Measurements from ENCODE around the gene TNMD. TPM values are rescaled to one million over a fixed set of nuclear protein-coding genes. Genes with fewer than 3 reads are reported as not detected.

The TNMD gene
- total RNA-seq, 1 experiment from 2014 or later: not detected

- in situ Hi-C loops (cut with HindIII; ENCODE audit: low pct_unique_long_range_greater_than_20kb, low sequenced_read_pairs): no loop called here
Measured at GRCh38 chrX:100586747-100587146, 2.0 kb downstream of the TNMD start.

GRCh38 chrX:100587861-100588260 is 3.1 kb downstream of the TNMD start:
- TF ChIP-seq, protein P1, sequence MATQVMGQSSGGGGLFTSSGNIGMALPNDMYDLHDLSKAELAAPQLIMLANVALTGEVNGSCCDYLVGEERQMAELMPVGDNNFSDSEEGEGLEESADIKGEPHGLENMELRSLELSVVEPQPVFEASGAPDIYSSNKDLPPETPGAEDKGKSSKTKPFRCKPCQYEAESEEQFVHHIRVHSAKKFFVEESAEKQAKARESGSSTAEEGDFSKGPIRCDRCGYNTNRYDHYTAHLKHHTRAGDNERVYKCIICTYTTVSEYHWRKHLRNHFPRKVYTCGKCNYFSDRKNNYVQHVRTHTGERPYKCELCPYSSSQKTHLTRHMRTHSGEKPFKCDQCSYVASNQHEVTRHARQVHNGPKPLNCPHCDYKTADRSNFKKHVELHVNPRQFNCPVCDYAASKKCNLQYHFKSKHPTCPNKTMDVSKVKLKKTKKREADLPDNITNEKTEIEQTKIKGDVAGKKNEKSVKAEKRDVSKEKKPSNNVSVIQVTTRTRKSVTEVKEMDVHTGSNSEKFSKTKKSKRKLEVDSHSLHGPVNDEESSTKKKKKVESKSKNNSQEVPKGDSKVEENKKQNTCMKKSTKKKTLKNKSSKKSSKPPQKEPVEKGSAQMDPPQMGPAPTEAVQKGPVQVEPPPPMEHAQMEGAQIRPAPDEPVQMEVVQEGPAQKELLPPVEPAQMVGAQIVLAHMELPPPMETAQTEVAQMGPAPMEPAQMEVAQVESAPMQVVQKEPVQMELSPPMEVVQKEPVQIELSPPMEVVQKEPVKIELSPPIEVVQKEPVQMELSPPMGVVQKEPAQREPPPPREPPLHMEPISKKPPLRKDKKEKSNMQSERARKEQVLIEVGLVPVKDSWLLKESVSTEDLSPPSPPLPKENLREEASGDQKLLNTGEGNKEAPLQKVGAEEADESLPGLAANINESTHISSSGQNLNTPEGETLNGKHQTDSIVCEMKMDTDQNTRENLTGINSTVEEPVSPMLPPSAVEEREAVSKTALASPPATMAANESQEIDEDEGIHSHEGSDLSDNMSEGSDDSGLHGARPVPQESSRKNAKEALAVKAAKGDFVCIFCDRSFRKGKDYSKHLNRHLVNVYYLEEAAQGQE (IDR thresholded peaks at IDR 0.05; ENCODE audit: insufficient read depth in 1 of 2, low read depth in 2 of 2, low read length in 1 of 2): no peak
- TF ChIP-seq TCF7L2 (IDR thresholded peaks at IDR 0.05; ENCODE audit: low read depth, low read length): no peak
- TF ChIP-seq SIN3A (IDR thresholded peaks at IDR 0.05; ENCODE audit: borderline replicate concordance, insufficient read depth, low read depth, low read length): no peak
- TF ChIP-seq, protein P2, sequence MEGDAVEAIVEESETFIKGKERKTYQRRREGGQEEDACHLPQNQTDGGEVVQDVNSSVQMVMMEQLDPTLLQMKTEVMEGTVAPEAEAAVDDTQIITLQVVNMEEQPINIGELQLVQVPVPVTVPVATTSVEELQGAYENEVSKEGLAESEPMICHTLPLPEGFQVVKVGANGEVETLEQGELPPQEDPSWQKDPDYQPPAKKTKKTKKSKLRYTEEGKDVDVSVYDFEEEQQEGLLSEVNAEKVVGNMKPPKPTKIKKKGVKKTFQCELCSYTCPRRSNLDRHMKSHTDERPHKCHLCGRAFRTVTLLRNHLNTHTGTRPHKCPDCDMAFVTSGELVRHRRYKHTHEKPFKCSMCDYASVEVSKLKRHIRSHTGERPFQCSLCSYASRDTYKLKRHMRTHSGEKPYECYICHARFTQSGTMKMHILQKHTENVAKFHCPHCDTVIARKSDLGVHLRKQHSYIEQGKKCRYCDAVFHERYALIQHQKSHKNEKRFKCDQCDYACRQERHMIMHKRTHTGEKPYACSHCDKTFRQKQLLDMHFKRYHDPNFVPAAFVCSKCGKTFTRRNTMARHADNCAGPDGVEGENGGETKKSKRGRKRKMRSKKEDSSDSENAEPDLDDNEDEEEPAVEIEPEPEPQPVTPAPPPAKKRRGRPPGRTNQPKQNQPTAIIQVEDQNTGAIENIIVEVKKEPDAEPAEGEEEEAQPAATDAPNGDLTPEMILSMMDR (IDR thresholded peaks at IDR 0.05): no peak
- TF ChIP-seq POLR2AphosphoS5 (IDR thresholded peaks at IDR 0.05; ENCODE audit: low read depth, low read length): no peak
- intact Hi-C loops (cut with micrococcal nuclease; ENCODE audit: unreplicated experiment) (no loop called here), in situ Hi-C loops (cut with HindIII; ENCODE audit: low pct_unique_long_range_greater_than_20kb, low sequenced_read_pairs) (no loop called here)
- Histone ChIP-seq H3K9me3 (ENCODE audit: control insufficient read depth, insufficient read depth, low read depth, low read length) (no peaks in the 10 kb centered on the region), H3K4me1 (ENCODE audit: control insufficient read depth, insufficient read depth, low read length) (no peaks in the 10 kb centered on the region), H3K36me3 (ENCODE audit: control insufficient read depth, insufficient read depth, low read length) (no peaks in the 10 kb centered on the region), H3K4me3 (ENCODE audit: low read depth in 2 of 2, low read length in 2 of 2) (no peak overlapping the region), H3K27ac (ENCODE audit: low read length) (no peak overlapping the region), H3K27me3 (ENCODE audit: control insufficient read depth, insufficient read depth, low read length) (no peaks in the 10 kb centered on the region; the same call in 1 of the 2 replicates)
- ChIA-PET POLR2A (no interaction called here), CTCF (no interaction called here)
- BruUV-seq (replicated peaks): no TSS peak
- no peak for DNase-seq (ENCODE audit: low read depth, low spot score)
- no peak for ATAC-seq

More at GRCh38 chrX:100586747-100587146, 2.0 kb downstream of the TNMD start:
- H3K27me3 ChIP-seq (ENCODE audit: control insufficient read depth, insufficient read depth, low read length): no peaks in the 10 kb centered on the region; the same call in 1 of the 2 replicates
- H3K4me3 ChIP-seq (ENCODE audit: low read depth in 2 of 2, low read length in 2 of 2): no peak overlapping the region
- TF ChIP-seq, protein P2 (IDR thresholded peaks at IDR 0.05): no peak
- TF ChIP-seq, protein P1 (IDR thresholded peaks at IDR 0.05; ENCODE audit: insufficient read depth in 1 of 2, low read depth in 2 of 2, low read length in 1 of 2): no peak
- no peak for TF ChIP-seq SIN3A (IDR thresholded peaks at IDR 0.05; ENCODE audit: borderline replicate concordance, insufficient read depth, low read depth, low read length)
- no peak for TF ChIP-seq POLR2AphosphoS5 (IDR thresholded peaks at IDR 0.05; ENCODE audit: low read depth, low read length)
- no peak for TF ChIP-seq TCF7L2 (IDR thresholded peaks at IDR 0.05; ENCODE audit: low read depth, low read length)
- intact Hi-C loops (cut with micrococcal nuclease; ENCODE audit: unreplicated experiment): no loop called here
- H3K36me3 ChIP-seq (ENCODE audit: control insufficient read depth, insufficient read depth, low read length): no peaks in the 10 kb centered on the region
- H3K4me1 ChIP-seq (ENCODE audit: control insufficient read depth, insufficient read depth, low read length): no peaks in the 10 kb centered on the region
- BruUV-seq (replicated peaks): no TSS peak
- ATAC-seq: no peak
- DNase-seq (ENCODE audit: low read depth, low spot score): no peak
- POLR2A ChIA-PET: no interaction called here
- CTCF ChIA-PET: no interaction called here
- no peaks in the 10 kb centered on the region for H3K9me3 ChIP-seq (ENCODE audit: control insufficient read depth, insufficient read depth, low read depth, low read length)
- H3K27ac ChIP-seq (ENCODE audit: low read length): no peak overlapping the region
